HCT116 (cell line): ENCODE data around the gene NCAPD3. TPM values are rescaled to one million over a fixed set of nuclear protein-coding genes. Genes with fewer than 3 reads are reported as not detected.

ENCODE experiments used
- ATAC-seq: fragments of 200-7000 bp; cut with Tn5 transposase; 2 replicates; pipeline ENCODE4 v1.9.1; 2020; ENCODE audit warnings: mild to moderate bottlenecking, moderate library complexity
- BruUV-seq: library from RNA; stranded (reverse); fragments of 400-500 nt; replicated peaks from 2 replicates; lab custom pipeline; 2021; lab: Mats Ljungman, UMichigan
- CTCF ChIA-PET: fragments of 300-600 bp; sonication (Branson Sonifier 250); formaldehyde crosslinking; loops from one replicate; lab custom pipeline; 2021; ENCODE audit warnings: antibody characterized with exemption; lab: Charles Lee
- POLR2A ChIA-PET: fragments of 300-600, 350-600 bp; sonication (Branson Sonifier 250); formaldehyde crosslinking; loops from one replicate; lab custom pipeline; 2021; ENCODE audit warnings: antibody characterized with exemption; lab: Charles Lee
- RAD21 ChIA-PET, 2 experiments: fragments of 300-600 bp; sonication (Branson Sonifier 250); formaldehyde crosslinking; loops; one replicate each; lab custom pipeline; 2023; ENCODE audit warnings: low total read pairs in 2 of 2; ENCODE audit not compliant: uncharacterized antibody in 2 of 2, unreplicated experiment in 2 of 2, low non-redundant PET in 1 of 2; lab: Charles Lee
- DNase-seq: peaks from one replicate; pipeline ENCODE4 v3.0.0-alpha.2; 2010; ENCODE audit warnings: low read depth, low spot score
- H2AFZ ChIP-seq: fragments of 200-600 bp; shearing (Covaris generic), sonication (generic); 2 replicates; pipeline ENCODE4 v1.6.1; 2017; ENCODE audit warnings: low read depth, mixed run types, mixed read lengths, antibody characterized with exemption, low read length; ENCODE audit not compliant: poor library complexity, severe bottlenecking
- H3K27ac ChIP-seq: 2 replicates; pipeline ENCODE4 v1.5.1; 2012; ENCODE audit warnings: low read depth, low read length
- H3K27me3 ChIP-seq: fragments of 200-600 bp; sonication (generic); 2 replicates; pipeline ENCODE4 v1.6.1; 2016; ENCODE audit warnings: mixed run types, low read length, mixed read lengths; ENCODE audit not compliant: insufficient read depth
- H3K36me3 ChIP-seq, 2 experiments: fragments of 200-500 bp in 1 of 2; fragments of 200-600 bp in 1 of 2; sonication (Bioruptor generic) in 1 of 2; sonication (generic) in 1 of 2; 2 replicates each; pipeline versions ENCODE4 v1.5.1 to v1.6.1; 2014 to 2016; ENCODE audit warnings: low read length in 2 of 2, inconsistent platforms in 1 of 2, mixed read lengths in 1 of 2, mixed run types in 1 of 2; ENCODE audit not compliant: insufficient read depth in 2 of 2, control insufficient read depth in 1 of 2
- H3K4me1 ChIP-seq, 2 experiments: fragments of 200-600 bp in 1 of 2; sonication (generic) in 1 of 2; 2 replicates each; pipeline versions ENCODE4 v1.5.1 to v1.6.1; 2012 to 2017; ENCODE audit warnings: low read length in 2 of 2, inconsistent platforms in 1 of 2, mild to moderate bottlenecking in 1 of 2, mixed read lengths in 1 of 2, mixed run types in 1 of 2, moderate library complexity in 1 of 2; ENCODE audit not compliant: insufficient read depth in 2 of 2, control insufficient read depth in 1 of 2
- H3K4me2 ChIP-seq: fragments of 200-600 bp; sonication (generic); 2 replicates; pipeline ENCODE4 v1.6.1; 2017; ENCODE audit warnings: mixed run types, low read length, mixed read lengths
- H3K4me3 ChIP-seq, 2 experiments: fragments of 200-600 bp in 1 of 2; sonication (generic) in 1 of 2; replicated peaks in 1 of 2; 2 replicates each; pipeline ENCODE4 v1.5.1; 2011 to 2016; ENCODE audit warnings: low read length in 2 of 2, control low read depth in 1 of 2, low read depth in 1 of 2, mild to moderate bottlenecking in 1 of 2, mixed read lengths in 1 of 2, mixed run types in 1 of 2
- H3K79me2 ChIP-seq: fragments of 200-600 bp; sonication (generic); 2 replicates; pipeline ENCODE4 v1.6.1; 2017; ENCODE audit warnings: mild to moderate bottlenecking, mixed run types, low read length, moderate library complexity, mixed read lengths; ENCODE audit not compliant: insufficient read depth
- H3K9ac ChIP-seq: fragments of 200-600 bp; sonication (generic); 2 replicates; pipeline ENCODE4 v1.6.1; 2016; ENCODE audit warnings: low read length, mixed read lengths
- H3K9me2 ChIP-seq: fragments of 200-600 bp; sonication (generic), shearing (Covaris generic); 2 replicates; pipeline ENCODE4 v1.6.1; 2017; ENCODE audit warnings: mixed run types, mild to moderate bottlenecking, moderate library complexity; ENCODE audit not compliant: insufficient read depth
- H3K9me3 ChIP-seq, 2 experiments: fragments of 200-500 bp in 1 of 2; fragments of 200-600 bp in 1 of 2; sonication (Bioruptor generic) in 1 of 2; sonication (generic) in 1 of 2; 2 replicates each; pipeline ENCODE4 v1.6.1; 2014 to 2017; ENCODE audit warnings: low read length in 2 of 2, mixed read lengths in 2 of 2, inconsistent platforms in 1 of 2, low read depth in 1 of 2, mild to moderate bottlenecking in 1 of 2, mixed run types in 1 of 2, moderate library complexity in 1 of 2; ENCODE audit not compliant: control insufficient read depth in 1 of 2, insufficient read depth in 1 of 2
- H4K20me1 ChIP-seq: fragments of 200-600 bp; sonication (generic), shearing (Covaris generic); 2 replicates; pipeline ENCODE4 v1.6.1; 2017; ENCODE audit warnings: mixed run types, mild to moderate bottlenecking, moderate library complexity; ENCODE audit not compliant: insufficient read depth
- CBX3 ChIP-seq: IDR thresholded peaks from 2 replicates; pipeline ENCODE4 v1.6.1; 2012; ENCODE audit warnings: low read depth
- CEBPB ChIP-seq: IDR thresholded peaks from 2 replicates; pipeline ENCODE4 v1.6.1; 2012; ENCODE audit warnings: low read depth
- CTCF ChIP-seq, 3 experiments: fragments of 200-600 bp in 1 of 3; sonication (generic) in 1 of 3; IDR thresholded peaks in 2 of 3; conservative IDR thresholded peaks in 1 of 3; 2 replicates each; pipeline ENCODE4 v1.5.1; 2012 to 2017; ENCODE audit warnings: low read depth in 2 of 3, low read length in 2 of 3, antibody characterized with exemption in 1 of 3, borderline replicate concordance in 1 of 3, control low read depth in 1 of 3, mild to moderate bottlenecking in 1 of 3, mixed read lengths in 1 of 3, mixed run types in 1 of 3, moderate library complexity in 1 of 3; ENCODE audit not compliant: insufficient read depth in 1 of 3
- EZH2 ChIP-seq: fragments of 200-600 bp; sonication (generic); IDR thresholded peaks from 2 replicates; pipeline ENCODE4 v1.6.1; 2017; ENCODE audit warnings: antibody characterized with exemption, mixed run types
- MAX ChIP-seq: IDR thresholded peaks from 2 replicates; pipeline ENCODE4 v1.6.1; 2012
- POLR2AphosphoS5 ChIP-seq: IDR thresholded peaks from 2 replicates; pipeline ENCODE4 v1.6.1; 2011; ENCODE audit warnings: mild to moderate bottlenecking, low read depth, low read length, moderate library complexity
- RAD21 ChIP-seq: IDR thresholded peaks from 2 replicates; pipeline ENCODE4 v1.6.1; 2012; ENCODE audit warnings: low read depth, mild to moderate bottlenecking
- REST ChIP-seq: IDR thresholded peaks from 2 replicates; pipeline ENCODE4 v1.6.1; 2012; ENCODE audit warnings: low read depth
- SP1 ChIP-seq: IDR thresholded peaks from 2 replicates; pipeline ENCODE4 v1.6.1; 2012; ENCODE audit warnings: low read depth
- SRF ChIP-seq: IDR thresholded peaks from 2 replicates; pipeline ENCODE4 v1.6.1; 2012; ENCODE audit warnings: low read depth
- YY1 ChIP-seq: IDR thresholded peaks from 2 replicates; pipeline ENCODE4 v1.6.1; 2011; ENCODE audit warnings: low read length, low read depth, moderate library complexity, mild to moderate bottlenecking; ENCODE audit not compliant: insufficient replicate concordance; ENCODE audit errors: extremely low read depth
- intact Hi-C: fragments of 100-400 bp; cut with micrococcal nuclease; formaldehyde crosslinking; loops from 2 replicates; pipeline ENCODE4 v1.10.0; 2022
- total RNA-seq: library from RNA; stranded (reverse); gene quantifications from one replicate; pipeline ENCODE4 v1.2.1, GENCODE V29; 2021; ENCODE audit not compliant: unreplicated experiment

NCAPD3 gene
- total RNA-seq, 1 experiment from 2014 or later: 71.0 TPM

DNA sequence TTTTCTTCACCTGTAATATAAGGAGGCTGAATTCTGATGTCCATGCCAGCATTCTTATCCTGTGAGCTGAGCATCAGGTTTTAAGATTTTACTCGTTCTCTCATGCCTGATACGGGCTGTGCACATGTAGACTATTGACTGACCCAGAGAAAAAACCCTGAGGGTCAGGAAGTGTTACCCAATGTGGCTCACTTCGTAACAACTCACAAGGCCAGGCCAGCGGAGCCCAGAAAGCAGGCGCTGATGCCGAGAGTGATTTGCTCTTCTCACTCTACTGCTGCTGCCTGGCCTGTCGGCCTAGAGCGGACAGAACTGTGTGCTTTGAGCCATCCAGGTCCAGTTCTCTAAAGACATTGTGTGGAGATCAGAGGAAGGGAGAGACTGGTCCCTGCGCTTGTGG, 18.6 kb upstream of the NCAPD3 start (continued):
- TF ChIP-seq RAD21: no peak
- no peak for TF ChIP-seq MAX
- no peak for TF ChIP-seq SRF
- TF ChIP-seq POLR2AphosphoS5: no peak
- TF ChIP-seq CEBPB: no peak
- no peak for TF ChIP-seq CBX3
- TF ChIP-seq, all 23 proteins: peak for 0

DNA sequence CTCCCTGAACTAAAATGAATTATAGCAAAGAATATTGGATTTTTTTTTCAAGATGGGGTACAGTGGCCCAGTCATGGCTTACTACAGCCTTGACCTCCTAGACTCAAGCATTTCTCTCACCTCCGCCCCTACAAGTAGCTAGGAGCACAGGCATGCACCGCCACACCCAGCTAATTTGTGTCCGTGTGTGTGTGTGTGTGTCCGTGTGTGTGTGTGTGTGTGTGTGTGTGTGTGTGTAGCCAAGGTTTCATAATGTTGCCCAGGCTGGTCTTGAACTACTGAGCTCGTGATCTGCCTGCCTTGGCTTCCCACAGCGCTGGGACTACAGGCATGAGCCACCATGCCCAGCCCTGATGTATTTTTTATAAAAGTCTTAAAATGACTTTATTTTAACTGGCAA, 16.8 kb upstream of the NCAPD3 start:
- no peak for TF ChIP-seq RAD21
- no peak for TF ChIP-seq YY1
- no peak for TF ChIP-seq EZH2
- TF ChIP-seq REST: no peak
- TF ChIP-seq MAX: no peak
- TF ChIP-seq SP1: no peak
- no peak for TF ChIP-seq CTCF (IDR thresholded peaks at IDR 0.05 in 2 of 3, conservative IDR thresholded peaks at IDR 0.05 in 1 of 3; ENCODE audit: borderline replicate concordance in 1 of 3, insufficient read depth in 1 of 3, low read depth in 2 of 3, low read length in 2 of 3)
- TF ChIP-seq, all 23 proteins: peak for 0
- no peak overlapping the region for H3K4me3 ChIP-seq
- no peak overlapping the region for H3K27ac ChIP-seq
- H3K9ac ChIP-seq: no peak overlapping the region
- H3K9me2 ChIP-seq: no peaks in the 10 kb centered on the region
- H3K79me2 ChIP-seq: no peaks in the 10 kb centered on the region
- ChIA-PET POLR2A (no interaction called here), CTCF (no interaction called here), RAD21 (no interaction called here)
- DNase-seq (no peak), ATAC-seq (no peak)
- H3K36me3 ChIP-seq: peaks cover 12 to 20% of the 10 kb centered on the region in 2 experiments
- no peak overlapping the region for H2AFZ ChIP-seq
- no peaks in the 10 kb centered on the region for H3K27me3 ChIP-seq
- no peaks in the 10 kb centered on the region for H4K20me1 ChIP-seq
- no peaks in the 10 kb centered on the region for H3K4me1 ChIP-seq
- H3K4me2 ChIP-seq: no peak overlapping the region
- no TSS peak for BruUV-seq
- intact Hi-C loops: no loop called here
- no peaks in the 10 kb centered on the region for H3K9me3 ChIP-seq
